ENCODE measurements around the gene LRMDA.

DNA sequence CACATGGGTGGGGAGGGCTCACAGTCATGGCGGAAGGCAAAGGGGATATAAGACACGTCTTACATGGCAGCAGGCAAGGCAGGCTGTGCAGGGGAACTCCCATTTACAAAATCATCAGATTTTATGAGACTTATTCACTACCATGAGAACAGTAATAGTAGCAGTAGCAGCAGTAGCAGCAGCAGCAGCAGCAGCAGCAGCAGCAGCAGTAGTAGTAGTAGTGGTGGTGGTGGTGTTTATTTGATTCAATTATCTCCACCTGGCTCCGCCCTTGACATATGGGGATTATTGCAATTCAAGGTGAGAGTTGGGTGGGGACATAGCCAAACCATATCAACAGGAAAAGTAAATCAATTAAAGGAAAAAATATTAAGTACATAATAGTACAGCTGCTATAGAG, 184.7 kb downstream of the LRMDA start:
- TF ChIP-seq EP300 (IDR thresholded peaks at IDR 0.05) (no peak), POLR2A (IDR thresholded peaks at IDR 0.05) (no peak)
- TF ChIP-seq, protein P1, sequence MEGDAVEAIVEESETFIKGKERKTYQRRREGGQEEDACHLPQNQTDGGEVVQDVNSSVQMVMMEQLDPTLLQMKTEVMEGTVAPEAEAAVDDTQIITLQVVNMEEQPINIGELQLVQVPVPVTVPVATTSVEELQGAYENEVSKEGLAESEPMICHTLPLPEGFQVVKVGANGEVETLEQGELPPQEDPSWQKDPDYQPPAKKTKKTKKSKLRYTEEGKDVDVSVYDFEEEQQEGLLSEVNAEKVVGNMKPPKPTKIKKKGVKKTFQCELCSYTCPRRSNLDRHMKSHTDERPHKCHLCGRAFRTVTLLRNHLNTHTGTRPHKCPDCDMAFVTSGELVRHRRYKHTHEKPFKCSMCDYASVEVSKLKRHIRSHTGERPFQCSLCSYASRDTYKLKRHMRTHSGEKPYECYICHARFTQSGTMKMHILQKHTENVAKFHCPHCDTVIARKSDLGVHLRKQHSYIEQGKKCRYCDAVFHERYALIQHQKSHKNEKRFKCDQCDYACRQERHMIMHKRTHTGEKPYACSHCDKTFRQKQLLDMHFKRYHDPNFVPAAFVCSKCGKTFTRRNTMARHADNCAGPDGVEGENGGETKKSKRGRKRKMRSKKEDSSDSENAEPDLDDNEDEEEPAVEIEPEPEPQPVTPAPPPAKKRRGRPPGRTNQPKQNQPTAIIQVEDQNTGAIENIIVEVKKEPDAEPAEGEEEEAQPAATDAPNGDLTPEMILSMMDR (IDR thresholded peaks at IDR 0.05): no peak
